Neural cell (in vitro differentiated cells): ENCODE measurements around the gene AGBL4. TPM values are rescaled to one million over a fixed set of nuclear protein-coding genes. Genes with fewer than 3 reads are reported as not detected.

Experiments
- H2AFZ ChIP-seq: fragments of 200-600, 300-800 bp; sonication (generic), shearing (Covaris generic); 2 replicates; pipeline ENCODE4 v1.6.0; 2014; ENCODE audit warnings: low read depth, mild to moderate bottlenecking, antibody characterized with exemption, low read length, moderate library complexity
- H3F3A ChIP-seq: fragments of 200-600 bp; shearing (Covaris generic); 2 replicates; pipeline ENCODE4 v1.6.1; 2016; ENCODE audit warnings: mild to moderate bottlenecking, moderate library complexity, mixed read lengths, antibody characterized with exemption, low read length; ENCODE audit not compliant: insufficient read depth, poor library complexity, severe bottlenecking
- H3K27ac ChIP-seq: fragments of 200-600, 300-800 bp; sonication (generic), shearing (Covaris generic); 2 replicates; pipeline ENCODE4 v1.5.1; 2014; ENCODE audit warnings: mild to moderate bottlenecking, low read length, moderate library complexity
- H3K27me3 ChIP-seq: fragments of 300-800, 200-600 bp; sonication (generic), shearing (Covaris generic); 2 replicates; pipeline ENCODE4 v1.6.0; 2014; ENCODE audit warnings: mild to moderate bottlenecking, low read depth, low read length, moderate library complexity; ENCODE audit not compliant: insufficient read depth
- H3K36me3 ChIP-seq: fragments of 300-800, 200-600 bp; sonication (generic), shearing (Covaris generic); 2 replicates; pipeline ENCODE4 v1.5.1; 2014; ENCODE audit warnings: mild to moderate bottlenecking, antibody characterized with exemption, low read length, moderate library complexity; ENCODE audit not compliant: insufficient read depth
- H3K4me2 ChIP-seq: fragments of 300-800, 200-600 bp; sonication (generic), shearing (Covaris generic); 2 replicates; pipeline ENCODE4 v1.6.0; 2014; ENCODE audit warnings: mild to moderate bottlenecking, low read length
- H3K4me3 ChIP-seq: fragments of 300-800, 200-600 bp; sonication (generic), shearing (Covaris generic); 2 replicates; pipeline ENCODE4 v1.5.1; 2014; ENCODE audit warnings: mild to moderate bottlenecking, low read length, moderate library complexity
- H3K79me2 ChIP-seq: fragments of 200-600 bp; shearing (Covaris generic); replicated peaks from 2 replicates; pipeline ENCODE4 v1.6.0; 2014; ENCODE audit warnings: mild to moderate bottlenecking, low read length, moderate library complexity; ENCODE audit not compliant: insufficient read depth
- H3K9ac ChIP-seq: fragments of 300-800, 200-600 bp; sonication (generic), shearing (Covaris generic); 2 replicates; pipeline ENCODE4 v1.6.1; 2016; ENCODE audit warnings: mild to moderate bottlenecking, low read length, mixed read lengths
- H3K9me2 ChIP-seq: fragments of 200-600 bp; shearing (Covaris generic); 2 replicates; pipeline ENCODE4 v1.6.1; 2016; ENCODE audit warnings: mild to moderate bottlenecking, low read length, mixed read lengths; ENCODE audit not compliant: insufficient read depth
- H3K9me3 ChIP-seq: fragments of 200-600, 300-800 bp; sonication (generic), shearing (Covaris generic); 2 replicates; pipeline ENCODE4 v1.6.1; 2016; ENCODE audit warnings: mild to moderate bottlenecking, mixed run types, low read length, moderate library complexity, mixed read lengths
- H4K20me1 ChIP-seq: fragments of 200-600 bp; shearing (Covaris generic); 2 replicates; pipeline ENCODE4 v1.6.1; 2016; ENCODE audit warnings: mild to moderate bottlenecking, mixed run types; ENCODE audit not compliant: insufficient read depth
- CTCF ChIP-seq: fragments of 450-650 bp; IDR thresholded peaks from 2 replicates; pipeline ENCODE4 v1.5.1; 2014; ENCODE audit warnings: antibody characterized with exemption, mild to moderate bottlenecking, moderate library complexity; ENCODE audit not compliant: poor library complexity, severe bottlenecking
- EP300 ChIP-seq: fragments of 450-650 bp; conservative IDR thresholded peaks from 2 replicates; pipeline ENCODE4 v1.6.1; 2014; ENCODE audit warnings: antibody characterized with exemption, mild to moderate bottlenecking, moderate library complexity; ENCODE audit not compliant: poor library complexity, severe bottlenecking
- EZH2 ChIP-seq: fragments of 200-600, 300-800 bp; shearing (Covaris generic), sonication (generic); IDR thresholded peaks from 2 replicates; pipeline ENCODE4 v1.6.1; 2014; ENCODE audit warnings: antibody characterized with exemption, low read length, borderline replicate concordance, mild to moderate bottlenecking; ENCODE audit not compliant: insufficient read depth, poor library complexity, severe bottlenecking
- MXI1 ChIP-seq: fragments of 450-650 bp; conservative IDR thresholded peaks from 2 replicates; pipeline ENCODE4 v1.6.1; 2014; ENCODE audit warnings: antibody characterized with exemption, mild to moderate bottlenecking; ENCODE audit not compliant: poor library complexity, severe bottlenecking
- POLR2AphosphoS5 ChIP-seq: IDR thresholded peaks from 2 replicates; pipeline ENCODE4 v1.6.1; 2012
- RAD21 ChIP-seq: fragments of 450-650 bp; conservative IDR thresholded peaks from 2 replicates; pipeline ENCODE4 v1.6.1; 2014; ENCODE audit warnings: antibody characterized with exemption, mild to moderate bottlenecking, moderate library complexity
- REST ChIP-seq: IDR thresholded peaks from 2 replicates; pipeline ENCODE4 v1.6.1; 2012; ENCODE audit warnings: borderline replicate concordance
- SMC3 ChIP-seq: fragments of 450-650 bp; conservative IDR thresholded peaks from 2 replicates; pipeline ENCODE4 v1.6.1; 2014; ENCODE audit warnings: antibody characterized with exemption, mild to moderate bottlenecking, moderate library complexity; ENCODE audit not compliant: poor library complexity
- TAF1 ChIP-seq: IDR thresholded peaks from 2 replicates; pipeline ENCODE4 v1.6.1; 2012; ENCODE audit warnings: low read depth
- polyA plus RNA-seq: library from polyadenylated mRNA; depleted of rRNA; stranded (reverse); fragments of >200 nt; gene quantifications from 2 replicates; pipeline ENCODE4 v1.2.3, GENCODE V29; 2014

Gene AGBL4
- polyA plus RNA-seq, 1 donor from 2014 or later: 1.3 TPM

- TF ChIP-seq REST (no peak), MXI1 (no peak), TAF1 (no peak), EZH2 (no peak), SMC3 (no peak), POLR2AphosphoS5 (no peak), CTCF (no peak), EP300 (no peak)
- H3K27me3 ChIP-seq: no peaks in the 10 kb centered on the region
- H4K20me1 ChIP-seq: no peaks in the 10 kb centered on the region
- H2AFZ ChIP-seq: no peak overlapping the region
- H3F3A ChIP-seq: no peaks in the 10 kb centered on the region
- H3K9me2 ChIP-seq: no peaks in the 10 kb centered on the region
- H3K79me2 ChIP-seq: no peaks in the 10 kb centered on the region
- no peak overlapping the region for H3K27ac ChIP-seq
- peaks cover 3% of the 10 kb centered on the region for H3K9me3 ChIP-seq
- H3K4me2 ChIP-seq: no peak overlapping the region
- H3K36me3 ChIP-seq: no peaks in the 10 kb centered on the region
- no peak overlapping the region for H3K4me3 ChIP-seq
- H3K9ac ChIP-seq: no peak overlapping the region
These were observed 586.9 kb downstream of the AGBL4 start for GRCh38 chr1:49436865-49437264.

GRCh38 chr1:49435291-49435690 is 588.5 kb downstream of the AGBL4 start:
- H3K9me2 ChIP-seq: no peaks in the 10 kb centered on the region
- no peak overlapping the region for H3K9ac ChIP-seq
- H3K27ac ChIP-seq: no peak overlapping the region
- H3K79me2 ChIP-seq: no peaks in the 10 kb centered on the region
- H4K20me1 ChIP-seq: no peaks in the 10 kb centered on the region
- no peaks in the 10 kb centered on the region for H3F3A ChIP-seq
- H2AFZ ChIP-seq: no peak overlapping the region
- H3K4me2 ChIP-seq: no peak overlapping the region
- peaks cover 3% of the 10 kb centered on the region for H3K9me3 ChIP-seq
- H3K4me3 ChIP-seq: no peak overlapping the region
- TF ChIP-seq EP300 (no peak), TAF1 (no peak), RAD21 (no peak), CTCF (no peak), MXI1 (no peak), SMC3 (no peak), EZH2 (no peak), REST (no peak), POLR2AphosphoS5 (no peak)
- H3K27me3 ChIP-seq: no peaks in the 10 kb centered on the region
- no peaks in the 10 kb centered on the region for H3K36me3 ChIP-seq
